ENCODE measurements around the gene AFF2.

DNA sequence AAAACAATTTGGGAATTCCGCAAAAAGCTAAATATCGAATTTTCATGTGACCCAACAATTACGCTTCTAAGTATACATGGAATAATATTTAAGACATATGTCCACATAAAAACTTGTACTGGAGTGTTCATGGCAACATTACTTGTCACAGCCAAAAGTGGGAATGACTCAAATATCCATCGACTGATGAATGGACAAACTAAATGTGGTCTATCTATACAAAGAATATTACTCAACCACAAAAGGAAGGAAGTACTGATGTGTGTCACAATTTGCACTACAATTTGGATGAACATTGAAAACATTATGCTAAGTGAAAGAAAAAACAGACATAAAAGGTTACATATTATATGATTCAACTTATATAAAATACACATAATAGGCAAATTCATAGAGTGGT, 71.9 kb downstream of the AFF2 start:
- TF ChIP-seq, protein P1, sequence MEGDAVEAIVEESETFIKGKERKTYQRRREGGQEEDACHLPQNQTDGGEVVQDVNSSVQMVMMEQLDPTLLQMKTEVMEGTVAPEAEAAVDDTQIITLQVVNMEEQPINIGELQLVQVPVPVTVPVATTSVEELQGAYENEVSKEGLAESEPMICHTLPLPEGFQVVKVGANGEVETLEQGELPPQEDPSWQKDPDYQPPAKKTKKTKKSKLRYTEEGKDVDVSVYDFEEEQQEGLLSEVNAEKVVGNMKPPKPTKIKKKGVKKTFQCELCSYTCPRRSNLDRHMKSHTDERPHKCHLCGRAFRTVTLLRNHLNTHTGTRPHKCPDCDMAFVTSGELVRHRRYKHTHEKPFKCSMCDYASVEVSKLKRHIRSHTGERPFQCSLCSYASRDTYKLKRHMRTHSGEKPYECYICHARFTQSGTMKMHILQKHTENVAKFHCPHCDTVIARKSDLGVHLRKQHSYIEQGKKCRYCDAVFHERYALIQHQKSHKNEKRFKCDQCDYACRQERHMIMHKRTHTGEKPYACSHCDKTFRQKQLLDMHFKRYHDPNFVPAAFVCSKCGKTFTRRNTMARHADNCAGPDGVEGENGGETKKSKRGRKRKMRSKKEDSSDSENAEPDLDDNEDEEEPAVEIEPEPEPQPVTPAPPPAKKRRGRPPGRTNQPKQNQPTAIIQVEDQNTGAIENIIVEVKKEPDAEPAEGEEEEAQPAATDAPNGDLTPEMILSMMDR (IDR thresholded peaks at IDR 0.05) = no peak
- TF ChIP-seq POLR2A (IDR thresholded peaks at IDR 0.05) = no peak

Measured in esophagus squamous epithelium (tissue), 4 donors.